ENCODE results near the gene ACYP2. TPM values are rescaled to one million over a fixed set of nuclear protein-coding genes. Genes with fewer than 3 reads are reported as not detected.
"Not testable (repeated sequence)": the region's sequence is repeated elsewhere in the genome, so short reads cannot be mapped to it uniquely, and the experiment has no call there.

The ACYP2 gene
- total RNA-seq, 4 donors from 2014 or later = 15.6 to 25.1 (median 21.5) TPM

DNA sequence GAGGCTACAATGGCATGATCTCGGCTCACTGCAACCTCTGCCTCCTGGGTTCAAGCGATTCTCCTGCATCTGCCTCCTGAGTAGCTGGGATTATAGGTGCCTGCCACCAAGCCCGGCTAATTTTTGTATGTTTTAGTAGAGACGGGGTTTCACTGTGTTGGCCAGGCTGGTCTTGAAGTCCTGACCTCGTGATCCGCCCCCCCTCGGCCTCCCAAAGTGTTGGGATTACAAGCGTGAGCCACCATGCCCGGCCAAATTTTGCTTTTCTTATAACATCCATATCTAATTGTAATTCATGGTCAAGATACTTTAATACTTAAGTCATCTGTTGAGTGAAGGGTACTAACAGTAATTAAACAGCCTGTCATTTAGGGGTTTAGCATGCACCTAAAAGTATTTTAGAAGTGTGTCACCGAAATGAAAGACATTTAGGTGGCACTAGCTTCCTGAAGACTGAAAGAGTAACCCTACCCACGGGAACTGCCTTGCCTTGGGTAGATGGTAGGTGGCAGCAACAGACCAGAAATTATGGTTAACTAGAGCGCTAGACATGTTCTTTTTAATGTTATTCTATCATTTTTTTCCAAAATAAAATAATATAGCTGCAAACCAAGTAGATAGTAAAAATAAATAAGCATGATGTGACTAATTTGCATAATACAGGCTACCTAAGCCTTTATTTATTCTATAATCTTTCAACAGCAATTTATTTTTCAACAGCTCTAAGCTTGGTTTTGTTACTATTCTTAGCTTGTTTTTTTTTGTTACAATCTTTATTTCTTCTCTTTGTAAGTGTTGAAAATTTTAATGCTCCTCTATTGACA lies 8.6 kb upstream of the ACYP2 start:
- DNase-seq (ENCODE audit: low spot score in 2 of 2) = peak in 1 of 2 donors; percentile 21

DNA sequence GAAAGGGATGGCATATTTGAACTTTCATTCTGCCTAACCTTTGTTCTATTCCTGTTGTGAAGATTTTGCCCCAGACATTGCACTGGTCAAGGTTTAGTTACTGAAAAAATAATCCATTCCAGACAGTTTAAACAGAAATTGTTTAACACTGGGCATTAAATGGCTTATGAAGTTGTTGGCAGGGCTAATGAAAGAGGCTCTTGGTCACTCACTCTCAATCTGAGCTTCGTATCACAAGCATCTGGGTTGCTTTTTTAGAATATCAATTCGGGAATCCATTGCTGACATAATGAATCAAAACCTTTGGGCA lies 8.0 kb upstream of the ACYP2 start:
- TF ChIP-seq EP300 (IDR thresholded peaks at IDR 0.05) (no peak), POLR2A (IDR thresholded peaks at IDR 0.05) (no peak)
- TF ChIP-seq, protein P1, sequence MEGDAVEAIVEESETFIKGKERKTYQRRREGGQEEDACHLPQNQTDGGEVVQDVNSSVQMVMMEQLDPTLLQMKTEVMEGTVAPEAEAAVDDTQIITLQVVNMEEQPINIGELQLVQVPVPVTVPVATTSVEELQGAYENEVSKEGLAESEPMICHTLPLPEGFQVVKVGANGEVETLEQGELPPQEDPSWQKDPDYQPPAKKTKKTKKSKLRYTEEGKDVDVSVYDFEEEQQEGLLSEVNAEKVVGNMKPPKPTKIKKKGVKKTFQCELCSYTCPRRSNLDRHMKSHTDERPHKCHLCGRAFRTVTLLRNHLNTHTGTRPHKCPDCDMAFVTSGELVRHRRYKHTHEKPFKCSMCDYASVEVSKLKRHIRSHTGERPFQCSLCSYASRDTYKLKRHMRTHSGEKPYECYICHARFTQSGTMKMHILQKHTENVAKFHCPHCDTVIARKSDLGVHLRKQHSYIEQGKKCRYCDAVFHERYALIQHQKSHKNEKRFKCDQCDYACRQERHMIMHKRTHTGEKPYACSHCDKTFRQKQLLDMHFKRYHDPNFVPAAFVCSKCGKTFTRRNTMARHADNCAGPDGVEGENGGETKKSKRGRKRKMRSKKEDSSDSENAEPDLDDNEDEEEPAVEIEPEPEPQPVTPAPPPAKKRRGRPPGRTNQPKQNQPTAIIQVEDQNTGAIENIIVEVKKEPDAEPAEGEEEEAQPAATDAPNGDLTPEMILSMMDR (IDR thresholded peaks at IDR 0.05) = no peak
- H3K4me1 ChIP-seq = peaks cover 0 to 13% (median 4%) of the 10 kb centered on the region in 4 donors
- H3K9me3 ChIP-seq = no peaks in the 10 kb centered on the region
- no peak overlapping the region for H3K27ac ChIP-seq
- H3K27me3 ChIP-seq = no peaks in the 10 kb centered on the region
- DNase-seq (ENCODE audit: low spot score in 2 of 2) = no peak
- H3K4me3 ChIP-seq = no peak overlapping the region
- H3K36me3 ChIP-seq = no peaks in the 10 kb centered on the region
- WGBS, 2 donors = 82 to 83% methylated on average over 2 of the region's 2 CpGs

More for the DNA sequence above, 8.6 kb upstream of the ACYP2 start:
- TF ChIP-seq, protein P1 (IDR thresholded peaks at IDR 0.05) = peak; percentile 30 to 62 (median 50)
- TF ChIP-seq POLR2A (IDR thresholded peaks at IDR 0.05) = no peak
- WGBS, 2 donors = 59 to 62% methylated on average over 12 of the region's 12 CpGs
- H3K4me3 ChIP-seq = no peak overlapping the region
- H3K9me3 ChIP-seq = no peaks in the 10 kb centered on the region
- H3K36me3 ChIP-seq = no peaks in the 10 kb centered on the region
- peaks cover 0 to 13% (median 4%) of the 10 kb centered on the region in 4 donors for H3K4me1 ChIP-seq
- no peaks in the 10 kb centered on the region for H3K27me3 ChIP-seq
- no peak overlapping the region for H3K27ac ChIP-seq

DNA sequence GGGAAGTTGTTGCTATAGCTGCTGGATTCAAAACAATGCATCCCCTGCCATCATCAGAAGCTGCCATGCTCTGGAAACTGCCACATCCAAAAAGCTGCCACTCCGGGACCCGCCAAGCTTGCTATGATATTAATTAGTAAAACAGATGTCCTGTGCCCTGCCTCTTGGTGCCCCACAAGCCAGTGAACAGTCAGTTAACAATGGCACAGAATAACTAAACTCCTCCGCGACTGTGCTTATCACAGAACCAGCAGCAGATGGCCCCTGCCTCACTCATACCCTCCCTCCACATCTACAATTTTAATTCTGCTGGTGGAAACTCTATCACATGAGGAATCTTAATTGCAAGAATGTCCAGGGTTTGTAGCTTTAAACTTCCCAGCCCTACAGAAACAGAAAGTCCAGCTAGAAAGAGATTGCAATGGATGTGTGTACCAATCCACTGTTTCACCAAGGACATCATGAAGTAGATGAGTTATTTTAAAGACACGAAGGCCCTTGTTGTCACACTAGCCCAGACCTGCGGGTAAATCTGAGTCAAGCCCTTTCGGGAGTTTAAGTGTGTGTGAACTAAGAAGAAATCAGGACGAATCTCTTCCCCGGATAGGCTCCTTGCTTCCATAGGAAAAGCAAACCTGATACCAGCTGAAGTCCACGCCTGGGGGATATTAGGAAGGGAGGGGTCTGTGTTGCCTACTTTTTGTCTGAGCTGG lies 7.4 kb upstream of the ACYP2 start:
- H3K4me1 ChIP-seq = peaks cover 0 to 13% (median 4%) of the 10 kb centered on the region in 4 donors
- no peaks in the 10 kb centered on the region for H3K9me3 ChIP-seq
- H3K36me3 ChIP-seq = no peaks in the 10 kb centered on the region
- 84 to 86% methylated on average over 10 of the region's 10 CpGs for WGBS, 2 donors
- no peak for DNase-seq (ENCODE audit: low spot score in 2 of 2)
- H3K27me3 ChIP-seq = no peaks in the 10 kb centered on the region
- no peak overlapping the region for H3K27ac ChIP-seq
- no peak for TF ChIP-seq POLR2A (IDR thresholded peaks at IDR 0.05)
- no peak for TF ChIP-seq EP300 (IDR thresholded peaks at IDR 0.05)
- TF ChIP-seq, protein P1 (IDR thresholded peaks at IDR 0.05) = no peak
- no peak overlapping the region for H3K4me3 ChIP-seq

DNA sequence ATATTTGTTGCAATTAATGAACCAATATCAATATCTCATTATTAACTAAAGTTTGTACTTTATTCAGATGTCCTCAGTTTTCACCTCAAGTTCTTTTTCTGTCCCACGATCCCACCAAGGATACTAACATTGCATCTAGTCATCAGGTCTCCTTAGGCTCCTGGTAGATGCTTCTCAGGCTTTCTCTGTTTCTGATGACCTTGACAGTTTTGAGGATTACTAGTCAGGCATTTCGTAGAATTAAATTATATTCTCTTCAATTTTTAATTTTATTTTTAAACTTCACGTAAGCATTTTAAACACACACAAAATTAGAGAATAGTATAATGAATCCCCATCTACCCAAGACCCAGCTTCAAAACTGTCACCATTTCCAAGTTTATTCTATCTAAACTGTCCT lies 5.6 kb upstream of the ACYP2 start:
- Histone ChIP-seq H3K4me1 (peaks cover 0 to 9% (median 3%) of the 10 kb centered on the region in 4 donors), H3K36me3 (no peaks in the 10 kb centered on the region), H3K27me3 (no peaks in the 10 kb centered on the region), H3K4me3 (no peak overlapping the region), H3K27ac (no peak overlapping the region), H3K9me3 (no peaks in the 10 kb centered on the region)
- TF ChIP-seq, protein P1 (IDR thresholded peaks at IDR 0.05) = no peak
- TF ChIP-seq EP300 (IDR thresholded peaks at IDR 0.05) (no peak), POLR2A (IDR thresholded peaks at IDR 0.05) (no peak)
- no peak for DNase-seq (ENCODE audit: low spot score in 2 of 2)
- 94 to 96% methylated on average over 3 of the region's 3 CpGs for WGBS, 2 donors

DNA sequence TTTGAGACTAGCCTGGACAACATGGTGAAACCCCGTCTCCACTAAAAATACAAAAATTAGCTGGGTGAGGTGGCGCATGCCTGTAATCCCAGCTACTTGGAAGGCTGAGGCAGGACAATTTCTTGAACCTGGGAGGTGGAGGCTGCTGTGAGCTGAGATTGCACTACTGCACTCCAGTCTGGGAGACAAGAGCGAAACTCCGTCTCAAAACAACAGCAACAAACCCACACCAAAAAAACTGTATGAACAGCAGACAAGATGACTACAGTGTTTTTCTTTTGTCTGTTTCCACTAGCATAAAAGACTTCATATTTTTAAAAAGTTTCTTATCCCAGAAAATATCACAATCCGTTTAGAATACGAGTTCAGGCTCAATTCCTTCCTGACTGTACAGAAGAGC lies 936 bp upstream of the ACYP2 start:
- Histone ChIP-seq H3K4me1 (peaks cover 0 to 11% (median 5%) of the 10 kb centered on the region in 4 donors), H3K4me3 (peak overlapping the region in 2 of 4 donors; percentile 76 to 85), H3K27ac (peak overlapping the region; percentile 94 to 100 (median 100))
- DNase-seq (ENCODE audit: low spot score in 2 of 2); H3K27me3 ChIP-seq; H3K9me3 ChIP-seq; H3K36me3 ChIP-seq: not testable (repeated sequence)
- WGBS, 2 donors = 81 to 89% methylated on average over 6 of the region's 6 CpGs
